HG03457 (cell line): Measurements from ENCODE around the gene SNX6.
"Not testable (repeated sequence)": the region's sequence is repeated elsewhere in the genome, so short reads cannot be mapped to it uniquely, and the experiment has no call there.

ENCODE experiments used
- ATAC-seq: cut with Tn5 transposase; IDR thresholded peaks from one replicate; pipeline ENCODE4 v1.9.1; 2021; ENCODE audit warnings: moderate number of reproducible peaks; ENCODE audit not compliant: unreplicated experiment

SNX6 gene

DNA sequence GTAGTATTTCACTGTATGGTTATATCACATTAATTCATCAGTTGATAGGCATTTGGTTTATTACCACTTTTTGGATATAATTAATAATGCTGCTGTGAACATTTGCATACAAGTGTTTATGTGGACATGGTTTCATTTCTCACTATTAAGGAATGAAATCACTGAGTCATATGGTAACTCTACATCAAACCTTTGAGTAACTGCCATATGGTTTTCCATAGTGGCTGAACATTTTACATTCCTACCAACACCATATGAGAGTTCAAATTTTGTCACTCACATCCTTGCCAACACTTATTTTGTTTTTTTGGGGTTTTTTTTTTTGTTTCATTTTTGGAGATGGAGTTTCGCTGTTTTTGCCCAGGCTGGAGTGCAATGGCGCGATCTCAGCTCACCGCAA is 60.2 kb downstream of the SNX6 start:
- no peak for ATAC-seq

DNA sequence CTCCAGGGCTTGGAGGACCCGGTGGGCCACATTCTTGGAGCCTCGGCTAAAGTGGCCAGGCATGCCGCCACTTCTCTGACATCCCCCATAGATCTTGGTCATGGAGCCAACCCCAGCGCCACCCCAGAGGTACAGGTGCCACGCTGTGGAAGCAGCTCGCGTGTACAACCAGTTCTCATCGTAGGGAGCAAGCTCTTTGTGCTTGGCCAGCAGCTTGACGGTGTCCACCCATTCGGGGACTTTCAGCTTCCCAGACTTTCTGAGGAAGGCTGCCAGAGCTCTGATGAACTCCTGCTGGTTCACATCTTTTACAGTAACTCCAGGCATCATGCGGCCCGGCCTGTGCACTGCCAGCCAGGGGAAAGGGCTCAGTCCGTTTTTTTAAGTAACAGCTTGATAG is 61.1 kb downstream of the SNX6 start:
- no peak for ATAC-seq

DNA sequence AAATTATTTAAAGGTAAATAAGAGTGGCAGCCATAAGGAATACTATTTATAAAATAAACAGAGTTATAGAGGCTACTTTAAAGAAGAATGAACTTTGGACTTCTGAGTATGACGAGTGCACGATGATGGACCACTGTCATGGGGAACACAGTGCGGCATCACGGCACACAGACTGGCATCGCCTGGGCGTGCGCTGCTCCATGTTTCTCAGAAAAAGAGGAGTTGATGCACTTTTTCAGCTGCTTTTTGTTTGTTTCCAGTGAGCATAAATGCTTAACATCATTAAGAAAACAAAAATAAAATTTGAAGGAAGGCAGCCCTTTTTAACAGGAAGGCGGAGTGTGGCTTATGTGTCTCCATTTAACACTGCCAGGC is 67.2 kb downstream of the SNX6 start:
- ATAC-seq: no peak

DNA sequence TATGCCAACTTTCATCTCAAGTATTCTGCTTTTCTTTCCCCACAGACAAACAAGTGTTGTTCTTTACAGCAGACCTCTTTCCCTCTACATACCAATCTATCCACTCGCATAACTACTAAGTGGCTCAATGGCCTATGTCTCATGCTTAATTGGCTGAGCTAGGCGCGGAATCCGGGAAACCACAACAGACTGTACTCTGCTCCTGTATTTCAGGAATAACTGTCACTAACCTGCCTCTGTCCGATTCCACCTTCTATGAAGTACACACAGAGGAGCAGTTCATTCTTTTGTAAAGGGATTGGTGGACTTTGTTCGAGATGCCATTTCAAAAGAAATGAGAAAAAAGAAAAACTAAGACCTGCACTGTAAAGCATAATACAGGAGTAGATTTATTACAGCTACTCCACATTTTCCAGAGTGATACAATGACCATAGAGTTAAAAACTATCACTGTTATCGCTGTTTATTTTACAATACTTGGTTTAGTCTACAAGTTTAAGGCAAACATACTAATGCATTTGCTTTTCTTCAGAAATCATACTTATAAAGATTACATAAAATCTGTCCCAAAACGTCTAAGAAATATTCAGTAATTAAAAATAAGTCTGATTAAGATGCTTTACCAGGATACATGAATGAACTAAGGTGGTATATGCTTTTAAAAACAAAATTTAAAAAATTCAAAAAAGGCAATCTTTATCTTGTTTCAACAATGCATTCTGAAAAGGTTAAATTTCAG is 67.7 kb downstream of the SNX6 start:
- ATAC-seq: not testable (repeated sequence)

DNA sequence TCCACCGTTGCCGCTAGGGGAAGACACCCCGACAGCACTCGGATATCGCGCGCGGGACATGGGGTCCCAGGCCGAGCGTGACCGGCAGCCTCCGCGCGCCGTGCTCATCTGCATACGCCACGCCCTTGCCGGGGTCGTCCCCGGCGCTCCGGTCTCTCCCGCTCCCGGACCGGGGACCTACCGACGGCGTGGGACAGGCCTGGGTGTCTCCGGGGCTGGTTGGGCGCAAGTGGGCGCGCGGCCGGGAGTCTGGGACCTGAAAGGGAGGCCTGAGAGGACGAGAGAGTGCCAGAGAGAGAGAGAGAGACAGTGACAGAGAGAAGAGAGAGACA is 73.5 kb downstream of the SNX6 start:
- peak; percentile 44 for ATAC-seq

DNA sequence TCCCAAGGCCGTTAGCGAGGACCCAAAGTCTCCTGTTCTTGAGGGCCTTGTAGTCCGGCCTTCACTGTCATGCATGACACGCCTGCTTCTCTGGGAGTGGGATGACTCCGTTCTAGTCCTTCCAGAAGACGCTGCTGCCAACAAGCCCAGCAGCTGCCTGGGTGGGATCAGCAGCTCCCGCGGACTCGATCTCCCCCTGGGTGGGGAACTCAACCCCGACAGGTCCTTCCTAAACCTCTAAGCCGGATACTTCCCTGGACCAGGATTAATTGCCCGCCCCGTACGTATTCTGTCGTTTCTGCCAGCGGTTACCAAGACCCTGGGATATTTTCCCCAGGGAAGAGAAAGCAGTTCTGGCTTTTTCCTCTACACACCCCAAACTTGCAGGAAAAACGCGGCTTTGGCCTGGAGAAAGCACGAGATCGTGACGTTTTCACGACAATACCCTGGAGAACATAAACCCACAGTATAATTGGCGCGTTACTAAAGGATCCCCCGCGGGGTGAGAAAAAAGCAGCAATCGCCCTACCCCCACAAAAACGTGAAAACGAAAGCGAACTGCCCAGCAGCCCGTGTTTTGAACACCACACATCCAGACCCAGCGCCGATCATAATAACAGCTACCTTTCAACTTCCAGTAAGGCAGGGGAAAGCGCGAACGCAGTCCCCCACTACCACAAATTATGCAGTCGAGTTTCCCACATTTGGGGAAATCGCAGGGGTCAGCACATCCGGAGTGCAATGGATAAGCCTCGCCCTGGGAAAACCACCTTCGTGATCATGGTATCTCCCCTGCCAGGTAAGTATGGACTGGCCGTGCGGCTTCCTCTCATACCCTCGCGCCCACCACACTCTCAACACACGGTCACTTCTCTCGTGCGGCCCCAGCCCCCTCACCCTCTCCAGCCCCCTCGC is 74.1 kb downstream of the SNX6 start:
- peak; percentile 54 for ATAC-seq

DNA sequence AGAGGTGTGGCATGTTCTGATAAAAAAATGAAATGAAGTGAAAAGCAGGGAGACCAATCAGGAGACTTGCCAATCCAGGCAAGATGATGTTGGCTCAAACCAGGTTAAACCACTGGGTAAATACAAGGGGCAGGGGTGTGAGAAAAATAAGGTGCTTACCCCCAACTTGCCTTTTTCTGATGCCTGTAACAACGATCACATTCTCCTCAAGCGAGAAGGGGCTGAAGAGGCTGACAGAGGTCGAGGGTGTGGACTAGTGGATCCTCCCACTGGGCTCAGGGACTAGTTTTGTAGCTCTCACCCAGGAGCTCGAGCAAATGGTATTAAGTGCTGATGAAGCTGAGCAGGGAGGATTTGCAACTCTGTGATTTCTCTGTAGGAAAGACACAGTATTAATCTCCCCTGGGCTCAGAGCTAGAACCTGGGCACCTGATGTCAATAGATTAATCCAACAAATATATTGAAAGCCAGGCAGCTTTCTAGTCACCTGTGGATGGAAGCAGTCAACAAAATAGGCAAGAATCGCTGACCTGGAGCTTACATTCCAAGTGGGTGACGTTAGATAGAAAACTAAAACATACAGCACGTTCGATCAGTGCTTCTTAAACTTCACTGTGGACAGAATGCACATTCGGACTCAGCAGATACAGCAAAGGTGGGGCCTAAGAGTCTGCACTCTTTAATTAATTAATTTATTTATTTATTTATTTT is 75.3 kb downstream of the SNX6 start:
- ATAC-seq: no peak

DNA sequence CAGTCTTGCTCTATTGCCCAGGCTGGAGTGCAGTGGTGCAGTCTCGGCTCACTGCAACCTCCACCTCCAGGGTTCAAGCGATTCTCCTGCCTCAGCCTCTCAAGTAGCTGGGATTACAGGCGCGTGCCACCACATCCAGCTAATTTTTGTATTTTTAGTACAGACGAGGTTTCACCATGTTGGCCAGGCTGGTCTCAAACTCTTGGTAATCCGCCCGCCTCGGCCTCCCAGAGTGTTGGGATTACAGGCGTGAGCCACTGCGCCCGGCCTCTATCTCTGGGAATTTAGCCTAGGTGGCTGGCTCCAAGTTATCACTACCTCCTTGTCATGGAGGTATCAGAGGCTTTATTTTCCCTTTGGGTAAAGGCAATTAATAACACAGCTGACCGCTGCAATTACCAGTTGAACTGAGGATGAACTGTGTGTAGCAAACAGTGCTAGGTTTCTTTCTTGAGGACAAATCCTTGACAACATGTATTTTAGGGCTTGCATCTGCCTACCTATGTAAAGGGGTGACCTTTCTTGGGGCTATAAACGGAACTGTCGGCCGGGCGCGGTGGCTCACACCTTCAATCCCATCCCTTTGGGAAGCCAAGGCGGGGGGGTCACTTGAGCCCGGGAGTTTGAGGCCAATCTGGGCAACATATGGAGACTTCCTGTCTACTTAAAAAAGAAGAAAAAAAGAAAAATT is 80.5 kb downstream of the SNX6 start:
- not testable (repeated sequence) for ATAC-seq

DNA sequence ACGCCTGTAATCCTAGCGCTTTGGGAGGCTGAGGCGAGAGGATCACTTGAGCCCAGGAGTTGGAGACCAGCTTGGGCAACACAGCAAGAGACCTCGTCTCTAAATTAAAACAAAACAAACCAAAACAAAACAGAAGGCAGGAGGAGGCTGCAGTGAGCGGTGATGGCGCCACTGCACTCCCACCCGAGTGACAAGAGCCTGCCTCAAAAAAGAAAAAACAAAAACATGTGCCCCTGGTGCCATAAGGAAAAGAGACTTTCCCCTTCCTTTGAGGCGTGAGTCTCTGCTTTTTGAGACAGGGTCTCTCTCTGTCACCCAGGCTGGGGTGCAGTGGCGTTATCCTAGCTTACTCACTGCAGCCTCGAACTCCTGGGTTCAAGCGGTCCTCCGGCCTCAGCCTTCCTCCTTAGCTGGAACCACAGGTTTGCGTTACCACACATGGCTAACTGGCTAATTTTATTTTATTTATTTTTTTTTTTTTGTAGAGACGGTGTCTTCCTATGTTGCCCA is 81.4 kb downstream of the SNX6 start:
- ATAC-seq: no peak

DNA sequence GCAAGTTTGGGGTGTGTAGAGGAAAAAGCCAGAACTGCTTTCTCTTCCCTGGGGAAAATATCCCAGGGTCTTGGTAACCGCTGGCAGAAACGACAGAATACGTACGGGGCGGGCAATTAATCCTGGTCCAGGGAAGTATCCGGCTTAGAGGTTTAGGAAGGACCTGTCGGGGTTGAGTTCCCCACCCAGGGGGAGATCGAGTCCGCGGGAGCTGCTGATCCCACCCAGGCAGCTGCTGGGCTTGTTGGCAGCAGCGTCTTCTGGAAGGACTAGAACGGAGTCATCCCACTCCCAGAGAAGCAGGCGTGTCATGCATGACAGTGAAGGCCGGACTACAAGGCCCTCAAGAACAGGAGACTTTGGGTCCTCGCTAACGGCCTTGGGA is 82.8 kb downstream of the SNX6 start:
- peak; percentile 33 for ATAC-seq

DNA sequence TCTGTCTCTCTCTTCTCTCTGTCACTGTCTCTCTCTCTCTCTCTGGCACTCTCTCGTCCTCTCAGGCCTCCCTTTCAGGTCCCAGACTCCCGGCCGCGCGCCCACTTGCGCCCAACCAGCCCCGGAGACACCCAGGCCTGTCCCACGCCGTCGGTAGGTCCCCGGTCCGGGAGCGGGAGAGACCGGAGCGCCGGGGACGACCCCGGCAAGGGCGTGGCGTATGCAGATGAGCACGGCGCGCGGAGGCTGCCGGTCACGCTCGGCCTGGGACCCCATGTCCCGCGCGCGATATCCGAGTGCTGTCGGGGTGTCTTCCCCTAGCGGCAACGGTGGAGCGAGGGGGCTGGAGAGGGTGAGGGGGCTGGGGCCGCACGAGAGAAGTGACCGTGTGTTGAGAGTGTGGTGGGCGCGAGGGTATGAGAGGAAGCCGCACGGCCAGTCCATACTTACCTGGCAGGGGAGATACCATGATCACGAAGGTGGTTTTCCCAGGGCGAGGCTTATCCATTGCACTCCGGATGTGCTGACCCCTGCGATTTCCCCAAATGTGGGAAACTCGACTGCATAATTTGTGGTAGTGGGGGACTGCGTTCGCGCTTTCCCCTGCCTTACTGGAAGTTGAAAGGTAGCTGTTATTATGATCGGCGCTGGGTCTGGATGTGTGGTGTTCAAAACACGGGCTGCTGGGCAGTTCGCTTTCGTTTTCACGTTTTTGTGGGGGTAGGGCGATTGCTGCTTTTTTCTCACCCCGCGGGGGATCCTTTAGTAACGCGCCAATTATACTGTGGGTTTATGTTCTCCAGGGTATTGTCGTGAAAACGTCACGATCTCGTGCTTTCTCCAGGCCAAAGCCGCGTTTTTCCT is 83.4 kb downstream of the SNX6 start:
- peak; percentile 54 for ATAC-seq

DNA sequence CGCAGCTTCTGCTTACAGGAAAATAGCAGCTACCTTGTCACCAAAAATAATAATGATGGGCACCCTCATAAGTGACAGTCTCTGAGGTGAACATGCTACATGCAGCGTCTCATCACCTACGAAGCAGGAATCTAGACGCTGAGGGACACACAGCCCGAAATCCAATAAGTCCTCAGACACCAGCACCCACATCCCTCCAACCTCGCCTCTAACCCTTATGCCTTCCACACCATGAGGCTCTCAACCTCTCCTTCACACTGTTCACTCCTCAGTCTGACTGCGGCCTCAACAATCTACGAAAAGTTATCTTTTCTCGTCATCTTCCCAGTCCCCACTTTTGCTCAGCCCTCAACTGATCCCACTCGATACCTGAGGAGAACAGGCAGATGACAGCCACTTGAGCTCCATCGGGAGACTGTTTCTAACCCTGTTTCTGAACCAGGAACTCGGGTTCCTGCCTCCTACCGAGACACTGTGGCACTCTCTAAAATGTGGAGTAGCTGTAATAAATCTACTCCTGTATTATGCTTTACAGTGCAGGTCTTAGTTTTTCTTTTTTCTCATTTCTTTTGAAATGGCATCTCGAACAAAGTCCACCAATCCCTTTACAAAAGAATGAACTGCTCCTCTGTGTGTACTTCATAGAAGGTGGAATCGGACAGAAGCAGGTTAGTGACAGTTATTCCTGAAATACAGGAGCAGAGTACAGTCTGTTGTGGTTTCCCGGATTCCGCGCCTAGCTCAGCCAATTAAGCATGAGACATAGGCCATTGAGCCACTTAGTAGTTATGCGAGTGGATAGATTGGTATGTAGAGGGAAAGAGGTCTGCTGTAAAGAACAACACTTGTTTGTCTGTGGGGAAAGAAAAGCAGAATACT is 89.5 kb downstream of the SNX6 start:
- not testable (repeated sequence) for ATAC-seq

DNA sequence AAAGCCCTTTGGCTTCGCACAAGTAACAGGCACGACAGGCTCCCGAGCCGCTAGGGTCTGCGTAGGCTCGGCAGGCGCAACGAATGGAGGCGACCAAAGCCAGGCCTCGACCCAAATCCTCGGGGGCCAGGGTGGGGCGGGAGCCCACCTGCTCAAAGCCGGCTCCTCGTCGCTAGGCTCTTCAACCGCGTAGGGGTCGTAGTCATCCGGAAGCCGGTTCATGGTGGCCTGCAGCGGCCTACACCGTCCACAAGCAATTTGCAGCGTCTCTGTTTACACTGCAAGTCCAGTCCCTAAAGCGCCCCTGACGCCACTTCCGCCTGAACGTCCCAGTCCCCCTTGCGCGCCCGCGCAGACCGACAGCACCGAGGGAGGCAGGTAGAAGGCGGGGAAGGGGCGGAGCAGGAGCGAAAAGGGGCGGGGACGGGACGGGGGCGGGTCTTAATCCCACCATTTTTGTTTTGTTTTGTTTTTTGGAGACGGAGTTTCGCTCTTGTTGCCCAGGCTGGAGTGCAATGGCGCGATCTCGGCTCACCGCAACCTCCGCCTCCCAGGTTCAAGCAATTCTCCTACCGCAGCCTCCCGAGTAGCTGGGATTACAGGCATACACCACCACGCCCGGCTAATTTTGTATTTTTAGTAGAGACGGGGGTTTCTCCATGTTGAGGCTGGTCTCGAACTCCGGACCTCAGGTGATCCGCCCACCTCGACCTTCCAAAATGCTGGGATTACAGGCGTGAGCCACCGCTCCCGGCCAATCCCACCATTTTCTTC is 90.4 kb downstream of the SNX6 start, which contains the start of gene EAPP:
Gene EAPP (minus strand): TSS at position 295 of the 774 bp plus-strand sequence. CDS start 73 bp downstream, at position 222.
- ATAC-seq: peak; percentile 95

DNA sequence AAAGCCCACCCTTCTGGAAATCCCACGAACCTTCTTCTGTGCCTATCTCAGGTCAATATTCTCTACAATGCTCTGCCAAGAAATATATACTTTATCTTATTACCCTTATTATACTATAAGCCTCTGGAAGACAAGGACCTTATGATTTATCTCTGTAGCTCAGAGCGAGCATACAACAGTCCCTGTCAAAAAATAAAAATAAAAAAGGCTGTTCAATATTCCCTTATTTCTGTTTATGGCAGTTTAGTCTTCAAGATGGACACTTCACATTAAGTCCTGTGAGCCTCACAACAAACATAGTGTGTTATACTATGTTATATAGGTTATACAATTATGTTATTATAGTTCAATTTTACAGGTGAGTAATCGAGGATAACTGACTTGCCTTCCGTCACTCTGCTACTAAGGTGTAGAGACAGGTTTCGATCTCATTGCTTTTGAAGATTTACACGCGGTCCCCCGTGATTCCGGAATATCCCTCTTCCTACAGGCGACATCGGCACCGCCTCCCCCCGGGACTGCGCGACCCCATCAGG is 91.0 kb downstream of the SNX6 start:
- ATAC-seq: no peak

DNA sequence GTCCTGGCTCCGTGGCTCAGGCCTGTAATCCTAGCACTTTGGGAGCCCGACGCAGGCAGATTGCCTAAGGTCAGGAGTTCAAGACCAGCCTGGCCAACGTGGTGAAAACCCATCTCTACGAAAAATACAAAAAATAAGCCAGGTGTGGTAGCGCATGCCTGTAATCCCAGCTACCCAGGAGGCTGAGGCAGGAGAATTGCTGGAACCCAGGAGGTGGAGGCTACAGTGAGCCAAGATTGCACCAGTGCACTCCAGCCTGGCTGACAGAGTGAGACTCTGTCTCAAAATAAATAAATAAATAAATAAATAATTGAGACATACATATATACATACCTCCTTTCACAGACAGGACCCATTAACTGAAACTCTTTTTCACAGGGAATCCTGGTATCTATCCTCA is 91.9 kb downstream of the SNX6 start:
- not testable (repeated sequence) for ATAC-seq

DNA sequence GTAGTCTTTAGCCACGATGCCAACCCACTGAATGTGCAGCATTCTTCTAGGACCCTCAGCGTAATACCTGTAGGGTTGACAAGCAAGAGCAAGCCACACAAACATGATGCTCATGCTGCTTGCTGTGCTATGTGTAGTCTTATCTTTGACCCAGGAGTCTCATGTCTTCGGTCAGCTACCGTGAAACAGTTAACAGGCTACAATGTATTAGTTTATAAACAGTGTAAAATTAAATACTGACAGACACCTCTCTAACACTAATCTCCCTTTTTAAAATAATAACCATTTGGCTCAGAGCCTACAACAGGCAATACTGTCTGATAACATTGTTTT is 92.3 kb downstream of the SNX6 start:
- ATAC-seq: no peak

DNA sequence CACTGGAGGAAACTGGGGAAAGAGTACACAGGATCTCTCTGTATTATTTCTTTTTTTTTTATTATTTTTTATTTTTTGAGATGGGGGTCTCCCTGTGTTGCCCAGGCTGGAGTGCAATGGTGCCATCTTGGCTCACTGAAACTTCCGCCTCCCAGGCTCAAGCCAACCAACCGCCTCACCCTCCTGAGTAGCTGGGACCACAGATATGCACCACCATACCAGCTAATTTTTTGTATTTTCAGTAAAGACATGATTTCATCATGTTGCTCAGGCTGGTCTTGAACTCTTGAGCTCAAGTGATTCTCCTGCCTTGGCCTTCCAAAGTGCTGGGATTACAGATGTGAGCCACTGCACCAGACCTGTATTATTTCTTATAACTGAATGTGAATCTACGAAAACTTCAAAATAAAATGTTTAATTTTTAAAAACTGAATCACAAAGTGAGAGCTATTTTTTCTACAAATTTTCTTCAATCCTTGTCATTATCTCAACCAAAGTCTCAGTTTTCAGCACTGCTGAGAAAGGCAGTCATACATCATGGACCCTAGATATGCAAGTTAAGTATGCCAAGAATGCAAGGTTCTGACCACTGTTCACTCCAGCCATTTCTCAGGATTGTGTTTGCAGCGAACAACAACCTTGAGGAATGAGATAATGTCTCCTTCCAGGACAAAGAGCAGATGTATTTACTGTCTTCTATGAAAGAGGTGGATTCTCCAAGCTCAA is 92.8 kb downstream of the SNX6 start:
- ATAC-seq: no peak
